Activated CD4-positive, alpha-beta T cell treated with anti-CD3 and anti-CD28 coated beads for 36 hours (primary cell): ENCODE data around the gene POLL. TPM values are rescaled to one million over a fixed set of nuclear protein-coding genes. Genes with fewer than 3 reads are reported as not detected.

ENCODE experiments used
- microRNA-seq: library from miRNA; unstranded; fragments of <30 nt; microRNA quantifications from one replicate; pipeline ENCODE4 v1.2.0, GENCODE V29; 2021; ENCODE audit warnings: borderline replicate concordance
- total RNA-seq, 2 experiments: library from RNA; stranded (reverse); gene quantifications; one replicate each; pipeline ENCODE4 v1.2.3, GENCODE V29; 2021

Gene POLL
- total RNA-seq, 2 experiments from 2014 or later, result 30.2 to 31.4 TPM

Small RNA genes within 50 kb of the gene (microRNA-seq; reads per million reads assigned to microRNA genes)
- gene MIR3158-1 (not detected), gene MIR3158-2 (not detected)

Other genes starting within 250 kb of the POLL start
- 10 to 100 TPM; 15.5 to 18.7 TPM for gene BTRC, start 234.1 kb downstream of the POLL start, total RNA-seq
- 10 to 100 TPM; 15.5 to 19.3 TPM for gene DPCD, start 64 bp upstream of the POLL start, total RNA-seq
- 10 to 100 TPM; 34.7 to 36.3 TPM for gene FBXW4, start 106.9 kb upstream of the POLL start, total RNA-seq
- under 1 TPM in 1 of 2 experiments, not detected in 1; 0.32 TPM for gene FGF8, start 187.9 kb upstream of the POLL start, total RNA-seq
- gene NPM3, start 195.2 kb upstream of the POLL start, total RNA-seq, result 100 to 1,000 TPM; 207 to 214 TPM
- gene OGA, start 230.2 kb upstream of the POLL start, total RNA-seq, result 100 to 1,000 TPM; 113 to 124 TPM